Lower lobe of right lung (tissue), 2 donors: Measurements from ENCODE around the gene SPRR1A. TPM values are rescaled to one million over a fixed set of nuclear protein-coding genes. Genes with fewer than 3 reads are reported as not detected.

Source experiments
- ATAC-seq, 2 donors: fragments of 200-7000 bp; cut with Tn5 transposase; one replicate each; pipeline ENCODE4 v1.9.1; 2020 to 2022; ENCODE audit warnings: mild to moderate bottlenecking in 2 of 2, moderate library complexity in 2 of 2
- DNase-seq: peaks from one replicate; pipeline ENCODE4 v3.0.0-alpha.2; 2020
- H3K27ac ChIP-seq: fragments of 200-600 bp; one replicate; pipeline ENCODE4 v1.8.0; 2022
- H3K27me3 ChIP-seq: fragments of 200-600 bp; one replicate; pipeline ENCODE4 v1.8.0; 2022; ENCODE audit warnings: low read depth
- H3K36me3 ChIP-seq: fragments of 200-600 bp; one replicate; pipeline ENCODE4 v1.8.0; 2022; ENCODE audit warnings: mild to moderate bottlenecking
- H3K4me1 ChIP-seq: fragments of 200-600 bp; one replicate; pipeline ENCODE4 v1.8.0; 2022
- H3K4me3 ChIP-seq: fragments of 200-600 bp; one replicate; pipeline ENCODE4 v1.8.0; 2022; ENCODE audit warnings: mild to moderate bottlenecking
- H3K9me3 ChIP-seq: fragments of 200-600 bp; one replicate; pipeline ENCODE4 v1.8.0; 2022
- intact Hi-C: fragments of 100-400 bp; cut with DNase I; formaldehyde crosslinking; loops from one replicate; pipeline ENCODE4 v1.11.0; 2022
- long read RNA-seq: library from polyadenylated mRNA; unstranded; transcript quantifications from one replicate; pipeline ENCODE4 v2.0.0, GENCODE V29; 2021
- total RNA-seq: library from RNA; stranded (reverse); fragmentation: NEBNext Ultra II Directional; extraction: Animal tissue kit (Norgen Biotek cat#: 25700); gene quantifications from one replicate; pipeline ENCODE4 v1.2.1, GENCODE V29; 2021
- TF ChIP-seq, protein P1 (sequence below): fragments of 200-600 bp; IDR thresholded peaks from one replicate; pipeline ENCODE4 v1.8.0; 2022; ENCODE audit warnings: antibody characterized with exemption, mild to moderate bottlenecking
- donor health status: DM: no; HTN: yes; CAD: no; lungs with severe emphysema.

SPRR1A gene, protein sequence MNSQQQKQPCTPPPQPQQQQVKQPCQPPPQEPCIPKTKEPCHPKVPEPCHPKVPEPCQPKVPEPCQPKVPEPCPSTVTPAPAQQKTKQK
- not detected for total RNA-seq
- long read RNA-seq: 0 reads

DNA sequence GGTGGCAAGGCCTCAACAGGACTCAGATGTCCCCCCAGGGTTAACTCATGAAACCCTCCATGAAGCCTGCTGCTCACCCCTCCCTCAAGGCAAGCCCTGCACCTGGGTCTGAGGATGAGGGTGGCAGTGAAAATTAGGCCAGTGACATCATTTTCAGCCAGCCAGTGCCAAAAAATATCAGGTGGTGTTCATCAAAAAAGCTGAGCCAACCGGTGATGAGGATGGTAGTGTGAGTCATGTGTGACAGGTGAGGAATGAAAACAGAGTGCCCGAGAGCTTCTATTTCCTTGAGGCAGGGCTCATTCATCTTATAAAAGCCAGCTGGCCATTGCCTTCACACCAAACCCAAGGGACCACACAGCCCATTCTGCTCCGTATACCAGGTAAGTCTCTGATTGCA, at the start of gene SPRR1A:
Gene SPRR1A, plus strand, starts transcription at position 339 of the 400 bp plus-strand sequence. CDS start 1,150 bp downstream, outside the sequence.
- TF ChIP-seq, protein P1, sequence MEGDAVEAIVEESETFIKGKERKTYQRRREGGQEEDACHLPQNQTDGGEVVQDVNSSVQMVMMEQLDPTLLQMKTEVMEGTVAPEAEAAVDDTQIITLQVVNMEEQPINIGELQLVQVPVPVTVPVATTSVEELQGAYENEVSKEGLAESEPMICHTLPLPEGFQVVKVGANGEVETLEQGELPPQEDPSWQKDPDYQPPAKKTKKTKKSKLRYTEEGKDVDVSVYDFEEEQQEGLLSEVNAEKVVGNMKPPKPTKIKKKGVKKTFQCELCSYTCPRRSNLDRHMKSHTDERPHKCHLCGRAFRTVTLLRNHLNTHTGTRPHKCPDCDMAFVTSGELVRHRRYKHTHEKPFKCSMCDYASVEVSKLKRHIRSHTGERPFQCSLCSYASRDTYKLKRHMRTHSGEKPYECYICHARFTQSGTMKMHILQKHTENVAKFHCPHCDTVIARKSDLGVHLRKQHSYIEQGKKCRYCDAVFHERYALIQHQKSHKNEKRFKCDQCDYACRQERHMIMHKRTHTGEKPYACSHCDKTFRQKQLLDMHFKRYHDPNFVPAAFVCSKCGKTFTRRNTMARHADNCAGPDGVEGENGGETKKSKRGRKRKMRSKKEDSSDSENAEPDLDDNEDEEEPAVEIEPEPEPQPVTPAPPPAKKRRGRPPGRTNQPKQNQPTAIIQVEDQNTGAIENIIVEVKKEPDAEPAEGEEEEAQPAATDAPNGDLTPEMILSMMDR: no peak
- Histone ChIP-seq H3K4me3 (no peak within 1 kb of the TSS), H3K36me3 (no peaks in the 10 kb centered on the region), H3K27ac (no peak within 1 kb of the TSS), H3K4me1 (no peaks in the 10 kb centered on the region), H3K27me3 (peaks cover 6% of the 10 kb centered on the region), H3K9me3 (no peaks in the 10 kb centered on the region)
- DNase-seq (no peak), ATAC-seq (no peak)
- intact Hi-C loops: no loop called here

DNA sequence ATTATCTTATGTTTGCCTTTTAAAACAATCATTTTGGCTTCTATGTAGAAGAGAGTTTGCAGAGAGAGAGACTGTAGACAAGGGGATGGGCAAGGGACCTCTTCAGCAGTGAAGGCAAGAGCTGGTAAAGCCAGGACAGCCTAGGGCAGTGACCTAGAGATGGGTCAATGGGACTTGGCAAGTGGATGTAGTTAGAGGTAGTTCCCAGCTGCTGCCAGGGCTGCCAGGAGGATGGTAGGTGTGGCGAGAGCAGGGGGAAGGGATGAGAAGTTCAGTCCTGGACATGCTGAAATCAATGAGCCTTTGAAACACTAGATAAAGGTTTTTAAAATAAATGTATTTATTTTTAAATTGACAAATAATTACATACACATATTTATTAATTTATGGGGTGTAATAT, 43.3 kb upstream of the SPRR1A start:
- Histone ChIP-seq H3K4me1 (no peaks in the 10 kb centered on the region), H3K27me3 (peaks cover under 1% of the 10 kb centered on the region), H3K36me3 (no peaks in the 10 kb centered on the region), H3K9me3 (no peaks in the 10 kb centered on the region), H3K4me3 (no peak overlapping the region), H3K27ac (no peak overlapping the region)
- intact Hi-C loops: no loop called here
- TF ChIP-seq, protein P1: no peak
- DNase-seq: no peak
- no peak for ATAC-seq

DNA sequence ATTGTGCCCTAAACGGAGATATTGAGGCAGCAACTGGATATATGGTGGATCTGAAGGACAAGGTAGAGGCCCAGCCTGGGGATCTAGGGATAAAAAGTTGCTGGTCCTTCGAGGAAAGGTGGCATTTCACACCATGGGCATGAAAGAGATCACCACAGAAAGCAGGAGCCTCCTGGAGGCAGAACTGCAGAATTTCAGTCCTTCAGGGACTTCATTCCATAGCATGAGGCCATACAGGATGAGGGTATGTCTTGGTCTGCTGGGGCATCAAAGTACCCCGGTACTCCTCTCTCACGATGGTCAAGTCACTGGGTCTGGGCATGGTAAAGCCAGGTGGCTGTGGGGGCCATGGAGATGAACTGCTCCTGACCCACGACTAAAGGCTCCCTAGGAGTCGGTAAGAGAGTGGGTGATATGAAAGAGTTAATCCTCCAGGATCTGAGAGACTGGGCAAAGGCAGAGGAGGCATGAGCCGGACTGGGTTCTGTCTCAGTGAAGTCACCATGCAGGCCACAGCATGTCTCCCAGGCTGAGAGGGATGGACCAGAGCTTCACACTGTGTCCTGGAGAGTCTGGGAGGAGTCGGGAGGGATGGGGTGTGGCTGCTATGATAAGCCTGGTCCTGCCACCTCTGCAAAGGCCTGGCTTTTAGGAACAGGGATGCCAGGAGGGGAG, 42.7 kb upstream of the SPRR1A start:
- intact Hi-C loops: no loop called here
- ATAC-seq: no peak
- H3K4me3 ChIP-seq: no peak overlapping the region
- H3K27ac ChIP-seq: no peak overlapping the region
- TF ChIP-seq, protein P1: no peak
- no peaks in the 10 kb centered on the region for H3K36me3 ChIP-seq
- no peaks in the 10 kb centered on the region for H3K9me3 ChIP-seq
- no peaks in the 10 kb centered on the region for H3K4me1 ChIP-seq
- H3K27me3 ChIP-seq: peaks cover 3% of the 10 kb centered on the region
- no peak for DNase-seq

DNA sequence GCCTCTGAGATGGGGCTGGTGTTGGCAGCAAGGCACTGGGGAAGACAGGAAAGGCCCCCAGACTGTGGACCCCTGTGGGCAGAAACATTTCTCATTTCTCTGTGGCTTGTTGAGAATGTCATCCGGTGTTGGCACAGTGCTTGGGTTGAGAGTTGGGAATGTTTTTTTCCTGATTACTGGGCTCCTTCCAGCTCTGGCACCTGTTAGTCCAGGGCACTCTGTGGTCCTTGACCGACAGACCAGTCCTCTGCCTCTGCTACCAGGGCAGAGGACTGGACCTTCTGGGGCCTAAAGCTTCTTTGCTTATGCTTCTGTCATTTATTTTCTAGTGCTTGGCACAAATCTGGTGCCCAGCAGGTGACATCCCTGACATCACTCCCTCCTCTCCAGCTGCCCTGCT, 41.7 kb upstream of the SPRR1A start:
- intact Hi-C loops: no loop called here
- H3K27ac ChIP-seq: no peak overlapping the region
- TF ChIP-seq, protein P1: no peak
- no peaks in the 10 kb centered on the region for H3K4me1 ChIP-seq
- H3K4me3 ChIP-seq: no peak overlapping the region
- no peaks in the 10 kb centered on the region for H3K9me3 ChIP-seq
- ATAC-seq (no peak), DNase-seq (no peak)
- no peaks in the 10 kb centered on the region for H3K36me3 ChIP-seq
- H3K27me3 ChIP-seq: peaks cover 3% of the 10 kb centered on the region

DNA sequence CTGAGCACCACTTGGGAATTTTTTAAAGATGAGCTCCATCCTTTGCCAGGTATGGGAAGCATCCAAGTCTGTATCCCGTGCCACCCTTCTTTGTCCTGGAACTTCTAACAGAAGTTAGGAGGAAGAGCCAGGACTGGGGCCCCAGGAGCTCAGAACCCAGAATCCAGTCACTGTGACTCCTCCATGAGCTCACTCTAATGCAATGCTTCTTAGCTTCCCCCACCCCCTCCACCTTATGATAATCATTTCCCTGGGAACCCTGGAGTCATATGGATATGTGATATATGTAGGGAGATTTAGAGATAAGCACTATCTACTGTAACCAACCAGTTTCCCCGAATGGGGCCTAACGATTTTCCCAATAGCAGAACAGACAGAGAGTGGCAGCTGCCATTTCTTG, 37.6 kb upstream of the SPRR1A start:
- H3K27ac ChIP-seq: no peak overlapping the region
- TF ChIP-seq, protein P1: no peak
- H3K4me3 ChIP-seq: no peak overlapping the region
- DNase-seq: no peak
- H3K36me3 ChIP-seq: no peaks in the 10 kb centered on the region
- ATAC-seq: no peak
- H3K9me3 ChIP-seq: no peaks in the 10 kb centered on the region
- peaks cover 3% of the 10 kb centered on the region for H3K27me3 ChIP-seq
- no peaks in the 10 kb centered on the region for H3K4me1 ChIP-seq
- intact Hi-C loops: no loop called here
